NCI-H226 (cell line): ENCODE results near the gene DHPS.
"Not testable (repeated sequence)": the region's sequence is repeated elsewhere in the genome, so short reads cannot be mapped to it uniquely, and the experiment has no call there.

Experiments used
- DNase-seq: peaks from one replicate; pipeline ENCODE4 v3.0.0-alpha.2; 2015

The DHPS gene

DNA sequence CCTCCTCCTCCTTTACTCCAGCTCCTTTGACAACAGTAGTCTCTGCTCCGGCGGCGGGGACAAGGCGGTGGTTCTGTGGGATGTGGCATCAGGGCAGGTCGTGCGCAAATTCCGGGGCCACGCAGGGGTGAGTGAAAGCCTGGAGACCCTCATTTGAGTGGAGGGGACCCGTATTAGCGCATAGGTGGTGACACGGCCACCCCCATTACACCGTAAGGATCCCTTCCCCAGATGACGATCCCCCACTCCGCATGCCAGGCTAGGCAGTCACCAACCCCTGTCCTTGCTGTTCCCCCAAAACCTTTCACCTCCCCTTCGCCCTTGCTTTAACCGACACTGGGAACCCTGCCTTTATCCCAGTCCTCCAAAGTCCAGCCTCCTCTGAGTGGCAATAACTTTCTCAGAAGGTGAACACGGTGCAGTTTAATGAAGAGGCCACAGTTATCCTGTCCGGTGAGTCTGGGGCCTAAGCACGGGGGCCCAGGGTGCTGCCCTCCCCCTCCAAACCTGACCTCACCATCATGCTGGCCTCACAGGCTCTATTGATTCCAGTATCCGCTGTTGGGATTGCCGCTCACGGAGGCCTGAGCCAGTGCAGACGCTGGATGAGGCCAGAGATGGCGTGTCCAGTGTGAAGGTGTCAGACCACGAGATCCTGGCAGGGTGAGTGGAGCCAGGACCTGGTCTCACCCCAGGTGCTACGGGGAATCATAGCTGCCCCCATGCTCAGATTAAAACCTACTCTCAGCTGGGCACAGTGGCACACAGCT, 11.3 kb downstream of the DHPS start:
- DNase-seq: no peak

DNA sequence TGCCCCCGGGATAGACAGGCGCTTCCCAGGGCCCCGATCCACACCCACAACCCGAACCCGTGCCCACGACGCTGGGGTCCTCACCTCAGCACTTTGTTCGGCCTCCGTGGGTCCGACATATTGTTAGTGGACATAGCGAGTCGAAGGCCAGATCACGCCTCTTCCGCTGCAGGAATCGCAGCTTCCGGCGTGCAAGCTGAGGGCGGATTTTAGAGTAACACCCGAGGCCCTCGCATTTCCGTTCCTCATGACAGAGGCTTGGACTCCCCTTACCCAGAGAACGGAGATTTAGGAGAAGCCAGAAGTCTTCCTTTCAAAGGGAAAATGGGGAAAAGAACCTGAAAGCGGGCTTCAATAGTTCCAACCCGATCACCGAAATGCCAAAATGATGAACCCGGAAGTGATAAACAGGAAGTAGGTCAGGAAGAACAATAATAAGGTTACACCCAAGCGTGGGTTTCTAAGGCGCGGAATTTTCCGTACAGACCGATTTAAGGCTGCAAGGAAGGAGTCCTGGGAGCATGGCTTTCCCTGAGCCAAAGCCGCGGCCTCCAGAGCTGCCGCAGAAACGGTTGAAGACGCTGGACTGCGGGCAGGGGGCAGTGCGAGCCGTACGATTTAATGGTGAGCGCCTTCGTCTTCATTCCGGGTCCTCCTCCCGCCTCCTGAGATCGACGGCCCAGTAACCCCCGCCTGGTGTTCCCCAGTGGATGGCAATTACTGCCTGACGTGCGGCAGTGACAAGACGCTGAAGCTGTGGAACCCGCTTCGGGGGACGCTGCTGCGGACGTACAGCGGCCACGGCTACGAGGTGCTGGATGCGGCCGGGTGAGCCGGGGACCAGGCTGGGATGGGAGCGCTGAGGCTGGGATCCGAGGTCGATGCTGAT, 12.2 kb downstream of the DHPS start:
- DNase-seq: peak; percentile 69

DNA sequence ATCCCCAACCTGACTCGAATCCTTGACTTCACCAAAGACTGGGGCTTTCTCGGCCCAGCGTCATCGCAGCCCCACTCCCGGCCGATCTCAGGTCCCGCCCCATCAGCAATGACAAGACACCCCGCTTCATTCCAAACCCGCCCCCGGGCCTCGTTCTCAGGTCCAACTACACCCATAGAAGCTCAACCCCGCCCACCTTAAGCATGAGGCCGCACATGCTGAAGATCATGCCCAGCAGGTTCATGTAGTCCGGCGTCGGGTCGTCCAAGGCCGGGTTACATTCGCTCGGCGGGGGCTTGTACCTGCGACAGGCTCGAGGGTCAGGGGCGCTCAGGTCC, 12.8 kb downstream of the DHPS start:
- DNase-seq: peak; percentile 56

DNA sequence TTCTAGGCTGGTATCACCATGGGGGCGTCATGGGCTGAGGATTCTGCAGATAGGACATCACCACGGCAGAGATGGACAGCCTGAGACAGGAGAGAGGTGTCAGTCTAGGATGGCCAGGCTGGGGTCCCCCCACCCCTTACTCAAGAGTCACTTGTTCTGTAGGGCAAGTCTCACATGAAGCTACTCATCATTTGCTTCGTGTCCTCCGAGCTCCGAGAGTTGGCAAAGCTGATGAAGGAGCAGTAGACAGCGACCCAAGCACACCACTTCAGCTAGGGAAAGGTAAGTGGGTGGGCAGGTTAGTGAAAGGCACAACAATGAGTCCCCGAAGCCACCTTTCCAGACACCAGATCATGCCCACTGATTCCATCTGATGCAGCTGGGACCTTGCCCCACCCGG, 13.3 kb downstream of the DHPS start:
- DNase-seq: no peak

DNA sequence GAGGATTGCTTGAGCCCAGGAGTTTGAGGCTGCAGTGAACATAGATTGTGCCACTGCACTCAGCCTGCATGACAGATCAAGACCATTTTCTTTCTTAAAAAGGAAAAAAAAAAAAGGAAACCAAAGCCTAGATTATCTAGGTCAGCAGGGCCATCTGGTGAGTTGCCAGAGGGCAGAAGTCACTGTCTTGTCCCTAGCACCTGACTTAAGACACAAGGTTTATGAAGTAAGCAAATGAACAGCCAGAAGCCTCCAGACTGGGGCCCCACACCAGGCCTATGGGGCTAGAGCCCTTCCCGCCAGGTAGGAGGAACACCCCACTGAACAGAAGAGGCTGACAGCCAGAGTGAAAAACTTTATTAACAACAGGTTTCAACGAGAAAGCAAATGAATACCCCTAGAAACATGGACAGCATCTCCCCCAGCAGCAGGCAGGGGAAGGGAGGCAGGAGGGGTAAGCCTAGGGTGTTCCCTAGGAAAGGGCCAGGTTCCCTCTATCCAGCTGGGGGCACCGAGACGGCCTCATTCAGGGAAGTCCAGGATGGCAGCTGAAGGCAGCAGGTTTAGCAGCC, 13.9 kb downstream of the DHPS start:
- DNase-seq: no peak

GRCh38 chr19:12666265-12667048, 15.2 kb downstream of the DHPS start, which contains the start of the genes MAN2B1 and WDR83:
TSS of gene MAN2B1 (minus strand) at chr19:12666742. CDS start at chr19:12666701, 41 bp downstream.
TSS of gene WDR83 (plus strand) at chr19:12666807. CDS start at chr19:12669791, 2,984 bp downstream.
- peak; percentile 66 for DNase-seq

DNA sequence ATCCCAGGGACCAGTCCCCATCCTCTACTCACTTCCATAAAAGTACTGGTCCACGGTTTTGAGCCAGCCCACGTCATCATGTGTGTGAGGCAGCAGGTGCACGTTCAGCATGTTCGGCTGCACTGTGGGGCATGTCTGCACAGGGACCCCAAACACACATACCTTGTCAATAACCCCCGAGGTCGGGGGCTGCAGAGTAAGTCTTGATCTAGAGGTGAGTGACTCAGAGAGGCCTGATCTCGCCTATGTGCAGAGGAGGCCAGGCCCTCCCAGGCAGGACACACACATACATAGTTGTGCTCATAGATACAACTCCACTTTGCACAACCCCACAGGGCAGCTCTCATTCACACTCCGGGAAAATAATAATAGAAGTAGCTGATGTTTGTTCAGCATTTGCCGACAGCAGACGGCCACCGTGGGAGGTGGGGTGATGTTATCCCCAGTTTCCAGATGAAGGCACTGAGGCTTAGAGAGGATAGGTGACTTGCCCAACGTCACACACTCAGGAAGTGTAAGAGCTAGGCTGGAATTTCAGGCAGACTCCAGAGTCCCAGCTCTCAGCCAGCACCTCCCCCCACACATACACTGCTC, 15.9 kb downstream of the DHPS start:
- DNase-seq: no peak

DNA sequence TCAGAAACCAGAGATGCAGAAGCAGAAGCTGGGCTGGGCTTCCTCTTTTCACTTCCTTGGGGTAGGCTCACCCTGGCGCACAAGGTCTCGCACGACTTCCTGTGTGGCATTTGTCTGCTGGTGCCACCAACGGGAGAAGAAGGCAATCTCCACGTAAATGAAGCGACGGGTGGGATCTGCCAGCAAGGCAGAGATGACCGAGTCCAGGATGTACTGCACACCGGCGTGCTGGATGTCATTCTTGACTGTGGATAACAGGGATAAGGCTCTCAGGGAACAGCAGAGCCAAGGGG, 16.5 kb downstream of the DHPS start:
- no peak for DNase-seq

- peak; percentile 85 for DNase-seq
These were observed 17.0 kb downstream of the DHPS start for GRCh38 chr19:12664406-12665280.

DNA sequence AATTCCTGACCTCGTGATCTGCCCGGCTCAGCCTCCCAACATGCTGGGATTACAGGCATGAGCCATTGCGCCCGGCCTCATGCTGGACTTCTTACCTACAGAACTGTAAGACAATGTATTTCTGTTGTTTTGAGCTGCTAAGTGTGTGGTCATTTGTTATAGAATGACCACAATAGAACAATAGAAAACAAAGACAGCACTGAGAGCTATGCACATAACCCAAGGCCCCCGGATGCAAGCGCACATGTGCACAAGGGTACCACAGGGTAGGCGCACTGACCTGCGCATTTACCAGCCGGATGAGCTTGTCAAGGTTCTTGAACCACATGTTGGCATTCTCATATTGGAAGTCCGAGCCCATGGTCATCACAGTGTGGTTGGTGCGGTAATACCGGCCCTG, 20.7 kb downstream of the DHPS start:
- DNase-seq: no peak

DNA sequence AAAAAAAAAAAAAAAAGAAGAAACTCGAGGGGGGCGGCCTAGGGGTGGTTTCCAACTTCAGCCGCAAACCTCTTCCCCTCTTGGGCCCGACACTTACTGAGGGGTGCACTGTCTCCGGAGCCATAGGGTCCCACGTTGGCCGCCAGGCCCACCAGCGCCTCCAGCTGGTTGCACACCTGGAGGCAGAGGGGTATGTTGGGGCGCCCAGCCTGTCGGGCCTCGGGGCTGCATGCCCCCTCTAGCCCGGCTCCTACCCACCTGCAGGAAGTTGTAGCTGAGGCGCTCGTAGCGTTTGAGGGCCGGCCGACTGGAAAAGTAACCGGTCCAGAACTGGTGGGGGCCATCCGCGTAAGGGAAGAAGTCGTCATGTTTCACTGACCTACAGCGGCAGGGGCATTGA, 23.7 kb downstream of the DHPS start:
- DNase-seq: no peak

GRCh38 chr19:12656899-12657571, 24.6 kb downstream of the DHPS start:
- no peak for DNase-seq

DNA sequence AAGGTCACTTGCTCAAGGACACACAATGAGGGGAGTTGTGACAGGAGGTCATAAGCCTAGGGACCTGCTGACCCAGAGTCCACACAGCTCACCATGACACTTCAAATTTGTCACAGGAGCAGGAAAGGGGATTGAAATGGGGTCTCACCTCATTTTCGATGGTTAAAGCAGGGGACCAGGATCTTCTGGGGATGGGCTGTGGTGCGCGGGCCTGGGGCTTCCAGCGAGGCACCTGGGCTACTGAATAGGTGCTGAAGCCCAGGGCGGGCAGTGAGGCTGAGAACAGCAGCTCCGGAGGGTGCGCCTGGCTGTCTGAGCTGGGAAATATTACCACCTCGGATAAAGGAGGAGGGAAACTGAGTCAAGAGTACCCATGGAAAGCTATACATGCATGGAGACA, 26.1 kb downstream of the DHPS start:
- no peak for DNase-seq

DNA sequence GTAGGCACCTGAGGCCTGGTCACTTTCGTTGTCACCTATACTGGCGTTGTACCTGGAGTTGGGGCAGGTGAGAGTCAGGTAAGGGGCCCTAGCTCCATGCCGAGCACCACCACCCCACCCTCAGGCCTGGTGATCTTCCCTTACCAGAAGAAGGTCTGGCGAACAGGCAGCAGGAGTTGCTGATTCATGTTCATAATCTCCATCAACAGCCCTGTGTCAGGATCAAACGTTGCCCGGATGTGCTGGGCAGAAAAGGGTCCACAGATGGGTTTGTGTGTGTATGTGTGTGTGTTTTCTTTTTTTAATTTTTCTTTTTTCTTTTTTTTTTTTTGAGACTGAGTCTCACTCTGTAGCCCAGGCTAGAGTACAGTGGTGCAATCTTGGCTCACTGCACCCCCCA, 29.5 kb downstream of the DHPS start:
- no peak for DNase-seq

DNA sequence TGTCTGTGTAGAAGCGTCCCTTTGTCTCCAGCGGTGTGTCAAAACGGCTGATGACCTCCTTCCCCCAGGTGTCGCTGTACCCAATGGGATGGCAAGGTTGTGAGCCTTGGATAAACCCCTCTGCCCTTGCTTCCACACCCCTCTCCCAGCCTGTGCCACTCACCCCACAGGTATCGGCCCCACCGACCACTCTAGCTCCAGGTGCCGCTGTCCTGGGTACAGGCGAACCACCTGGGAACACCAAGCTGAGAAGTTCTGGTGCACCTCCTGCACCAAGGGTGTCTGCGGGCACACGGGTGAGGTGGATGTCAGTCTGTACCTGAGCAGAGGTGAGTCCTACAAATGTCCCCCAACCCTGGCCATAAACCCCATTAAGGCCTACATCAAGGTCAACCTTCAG, 31.7 kb downstream of the DHPS start:
- no peak for DNase-seq

GRCh38 chr19:12648088-12648487, 33.6 kb downstream of the DHPS start:
- no peak for DNase-seq

- DNase-seq: no peak
These were observed 34.1 kb downstream of the DHPS start for GRCh38 chr19:12647490-12648071.

GRCh38 chr19:12647047-12647446, 34.6 kb downstream of the DHPS start:
- no peak for DNase-seq

DNA sequence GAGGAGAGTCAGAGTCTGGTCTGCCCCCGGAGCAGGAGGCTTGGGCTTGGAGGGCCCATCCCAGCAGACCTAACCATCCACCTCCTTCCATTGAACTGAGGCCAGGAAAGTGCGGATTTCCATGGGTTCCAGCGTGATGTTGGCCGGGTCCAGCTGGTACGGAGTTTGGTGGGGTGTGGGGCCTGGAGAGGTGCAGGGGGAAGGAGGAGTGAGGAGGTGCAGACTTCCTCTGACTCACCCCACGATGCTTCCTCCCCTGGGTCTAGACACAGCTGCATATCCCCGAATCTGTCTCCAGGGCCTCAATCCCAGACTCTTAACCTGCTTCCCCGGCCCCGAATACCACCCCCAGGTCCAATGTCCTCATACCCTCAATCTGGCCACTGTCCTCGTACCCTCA, 35.1 kb downstream of the DHPS start:
- DNase-seq: no peak

GRCh38 chr19:12643716-12644115, 38.0 kb downstream of the DHPS start:
- DNase-seq: not testable (repeated sequence)

- DNase-seq: no peak
These were observed 39.2 kb downstream of the DHPS start for GRCh38 chr19:12642506-12642905.
